Inflammatory macrophage treated with lipopolysaccharide for 4 hours (primary cell): Measurements from ENCODE around the gene MAP4.
"Not testable (repeated sequence)": the region's sequence is repeated elsewhere in the genome, so short reads cannot be mapped to it uniquely, and the experiment has no call there.

Source experiments
- DNase-seq: peaks from one replicate; pipeline ENCODE4 v3.0.0-alpha.2; 2020

The MAP4 gene

DNA sequence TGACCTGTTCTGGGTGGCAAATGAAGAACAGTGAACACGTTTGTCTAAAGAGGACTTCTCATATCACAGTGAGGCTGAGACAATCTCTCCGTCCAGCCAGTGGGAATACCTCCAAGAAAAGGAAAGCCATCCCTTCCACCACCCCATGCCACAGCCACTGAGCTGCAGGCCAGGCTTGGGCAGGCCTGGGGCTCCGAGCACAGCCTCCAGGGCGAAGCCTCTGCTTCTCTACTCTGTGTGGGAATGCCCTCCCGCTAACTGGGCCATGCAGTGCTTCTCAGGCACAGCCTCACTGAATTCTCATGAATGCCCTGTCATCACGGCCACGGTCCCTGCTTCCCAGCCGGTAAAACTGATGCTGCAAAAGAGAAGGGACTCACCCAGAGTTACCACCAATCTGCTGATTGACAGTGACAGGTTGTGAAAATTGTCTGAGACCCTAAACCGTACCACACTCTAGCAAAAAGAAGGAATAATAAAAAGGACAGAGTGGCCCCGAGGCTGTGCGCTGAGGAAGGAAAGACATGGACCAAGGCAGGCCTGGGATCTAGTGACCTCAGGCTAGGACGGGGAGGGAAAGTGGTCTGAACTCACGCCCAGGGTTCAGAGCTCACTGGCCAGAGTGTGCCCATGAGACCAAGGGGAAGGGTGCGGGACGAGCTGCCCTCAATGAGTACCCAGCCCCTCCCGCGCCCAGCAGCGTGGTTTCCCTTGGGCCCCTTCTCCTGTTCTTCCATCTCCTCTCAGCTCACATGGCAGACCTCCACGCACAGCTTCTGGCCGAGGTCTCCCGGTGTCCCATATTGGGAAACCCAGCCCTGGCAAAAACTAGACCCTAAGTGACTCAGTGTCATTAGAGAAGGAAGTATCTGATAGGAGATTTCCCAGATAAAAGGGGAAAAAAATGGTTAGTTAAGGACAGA lies 160.5 kb downstream of the MAP4 start:
- no peak for DNase-seq

DNA sequence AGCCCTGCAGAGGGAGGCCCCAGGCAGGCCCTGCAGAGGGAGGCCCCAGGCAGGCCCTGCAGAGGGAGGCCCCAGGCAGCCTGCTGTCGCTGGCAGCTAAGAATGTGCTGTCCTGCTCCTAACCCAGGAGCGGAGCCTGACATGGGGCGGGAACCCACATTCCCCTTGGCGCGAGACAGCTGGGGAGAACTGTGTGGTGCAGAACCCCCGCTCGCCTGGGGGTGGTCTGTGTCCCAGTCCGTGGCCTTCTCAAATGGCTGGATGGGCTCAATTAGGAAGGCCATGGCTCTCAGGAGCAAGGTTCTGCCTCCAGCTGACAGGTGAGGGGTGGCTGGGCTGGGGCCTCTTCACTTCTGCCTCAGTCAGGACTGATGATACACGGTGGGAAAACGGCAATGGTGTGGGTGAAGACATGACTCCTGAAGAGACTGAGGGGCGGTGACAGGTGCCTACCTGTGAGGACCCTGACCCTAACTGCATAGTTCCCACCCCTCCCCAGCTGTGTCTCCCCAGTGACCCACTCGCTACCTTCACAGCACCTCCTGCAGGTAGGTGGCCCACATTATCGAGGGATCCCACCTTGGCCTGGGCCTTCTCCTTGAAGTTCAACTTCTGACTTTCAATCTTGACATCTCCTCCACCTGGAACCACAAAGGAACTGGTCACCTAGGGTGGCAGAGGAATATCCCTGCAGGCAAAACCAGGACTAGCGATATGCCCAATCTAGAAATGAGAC lies 161.3 kb downstream of the MAP4 start:
- DNase-seq: no peak

DNA sequence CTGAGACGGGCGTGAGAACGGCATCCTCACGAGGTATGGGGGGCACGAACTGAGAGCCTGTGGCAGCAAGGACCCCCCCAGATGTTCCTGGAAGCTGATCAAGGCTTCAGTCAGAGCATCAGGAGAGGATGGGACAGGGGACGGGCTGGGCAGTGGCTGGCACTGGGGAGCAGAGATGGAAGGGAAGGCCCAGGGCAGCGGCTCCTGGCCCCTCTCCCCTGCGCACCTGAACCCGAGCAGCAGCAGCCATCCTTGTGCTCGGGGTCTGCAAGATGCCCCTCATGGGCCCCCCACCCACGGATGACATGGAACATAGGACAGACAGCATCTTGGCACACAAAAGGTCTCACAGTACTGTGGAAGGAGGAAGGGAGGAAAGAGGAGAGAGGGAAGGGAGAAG lies 161.9 kb downstream of the MAP4 start:
- no peak for DNase-seq

DNA sequence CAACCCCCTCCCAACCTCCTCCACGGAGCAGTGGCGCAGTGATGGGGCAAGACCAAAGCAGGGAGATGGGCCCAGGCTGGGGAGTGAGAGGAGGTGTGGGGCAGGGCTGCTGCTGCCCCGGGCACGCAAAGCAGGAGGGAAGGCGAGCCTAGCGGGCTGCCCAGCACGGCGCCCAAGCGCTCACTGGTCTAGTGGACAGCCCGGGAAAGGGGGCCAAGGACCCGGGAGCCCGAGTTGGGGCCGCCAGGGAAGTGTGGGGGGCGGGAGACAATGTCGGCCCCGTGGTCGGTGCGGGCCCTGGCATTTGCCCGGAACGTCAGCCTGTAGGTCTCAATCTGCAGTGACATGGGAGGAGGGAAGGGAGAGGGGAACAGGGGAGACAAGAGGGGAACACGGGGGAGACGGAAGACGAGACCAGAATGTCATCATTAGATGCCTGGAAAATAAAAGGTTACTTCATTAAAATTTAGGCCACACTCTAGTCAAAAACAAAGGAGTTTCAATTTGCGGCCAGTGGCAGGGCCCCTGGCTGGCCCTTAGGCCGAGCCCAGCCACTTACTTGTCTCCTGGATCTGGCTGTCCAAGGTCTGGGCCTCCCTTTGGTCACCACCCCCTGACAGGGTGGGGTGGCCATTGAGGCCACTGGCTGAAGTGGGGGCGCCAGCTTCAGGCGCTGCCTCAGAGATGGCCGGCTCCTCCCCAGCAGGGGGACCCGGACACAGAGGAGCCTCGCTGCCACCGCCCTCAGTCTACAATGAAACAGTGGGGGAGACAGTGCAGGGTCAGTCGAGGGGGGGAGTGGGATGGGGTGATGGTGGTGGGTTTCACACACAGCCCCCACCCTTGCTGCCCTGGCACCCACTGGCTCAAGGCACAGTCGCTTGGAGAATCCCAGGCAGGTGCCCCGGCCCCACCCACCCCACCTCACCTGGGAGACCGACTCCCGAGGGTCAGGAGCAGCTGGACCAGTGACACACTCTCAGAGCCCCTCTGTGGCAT lies 163.3 kb downstream of the MAP4 start:
- no peak for DNase-seq

DNA sequence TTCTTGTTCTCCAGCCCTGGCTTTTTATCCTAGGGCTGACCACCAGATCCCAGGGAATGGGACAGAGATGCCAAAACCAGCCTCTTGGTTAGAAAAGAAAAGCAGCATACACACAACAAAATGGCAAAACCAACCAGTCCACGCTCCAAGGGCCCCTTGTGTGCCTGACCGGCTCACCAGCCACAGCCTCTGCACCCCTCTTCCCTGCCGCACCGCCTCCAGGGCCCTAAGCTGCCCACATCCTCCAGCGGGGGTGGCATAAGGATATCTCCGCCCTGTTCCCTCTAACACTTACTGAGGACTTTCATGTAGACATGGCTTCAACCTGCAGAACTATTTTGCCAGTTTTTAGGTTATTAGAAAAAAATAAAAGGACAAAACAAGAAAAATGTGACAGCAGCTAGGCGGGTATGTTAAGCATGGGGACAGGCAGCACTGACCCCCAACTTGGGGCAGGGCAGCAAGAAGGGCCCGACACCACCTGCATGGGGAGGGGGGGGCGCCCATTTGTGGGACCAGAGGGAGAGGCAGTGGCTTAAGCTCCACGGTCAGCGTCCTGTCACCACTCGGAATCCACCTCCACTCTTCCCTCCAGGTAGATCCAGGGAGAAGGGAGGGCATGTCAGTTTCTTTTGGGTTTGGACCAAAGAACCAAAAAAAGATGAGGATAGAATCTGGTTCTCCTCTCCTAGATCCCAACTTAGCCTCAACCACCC lies 164.2 kb downstream of the MAP4 start:
- DNase-seq: no peak

DNA sequence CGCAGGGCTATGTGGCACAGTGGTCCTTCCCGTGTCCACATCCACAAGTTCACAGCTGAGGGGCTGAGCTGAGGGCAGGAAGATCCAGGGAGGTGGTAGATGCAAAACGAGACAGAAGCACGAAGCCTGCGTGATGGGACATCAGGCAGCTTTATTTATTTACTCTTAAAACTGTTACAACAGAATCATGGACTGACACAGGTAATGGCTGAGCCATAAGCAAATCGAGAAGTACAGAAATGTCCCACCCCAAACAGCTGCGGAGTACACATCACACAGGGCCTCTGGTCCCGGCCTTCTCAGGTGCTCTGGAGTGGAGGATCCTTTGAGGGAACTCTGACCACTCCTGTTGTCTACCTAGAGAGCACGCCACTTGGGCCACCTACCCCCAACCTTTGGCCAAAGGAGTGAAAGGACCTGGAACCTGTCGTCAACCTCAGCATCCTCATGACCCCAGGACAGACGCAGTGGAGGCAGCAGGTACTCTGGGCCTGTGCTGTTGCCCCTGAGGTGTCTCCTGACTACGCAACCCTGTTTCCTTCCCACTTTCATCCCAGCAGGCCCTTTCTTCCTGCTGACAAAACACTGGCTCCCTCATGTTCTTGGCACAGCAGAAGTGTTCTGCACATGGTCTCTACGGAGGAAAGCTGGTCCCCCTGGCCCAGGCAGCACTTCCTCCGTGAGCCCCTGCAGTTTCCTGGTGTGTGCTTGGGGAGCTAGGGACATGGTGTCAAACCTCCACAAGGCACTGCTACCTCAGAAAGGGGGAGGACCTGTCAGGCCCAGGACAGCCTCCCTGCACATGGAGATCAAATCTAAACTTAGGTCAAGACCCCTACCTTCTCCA lies 165.4 kb downstream of the MAP4 start:
- DNase-seq: no peak

DNA sequence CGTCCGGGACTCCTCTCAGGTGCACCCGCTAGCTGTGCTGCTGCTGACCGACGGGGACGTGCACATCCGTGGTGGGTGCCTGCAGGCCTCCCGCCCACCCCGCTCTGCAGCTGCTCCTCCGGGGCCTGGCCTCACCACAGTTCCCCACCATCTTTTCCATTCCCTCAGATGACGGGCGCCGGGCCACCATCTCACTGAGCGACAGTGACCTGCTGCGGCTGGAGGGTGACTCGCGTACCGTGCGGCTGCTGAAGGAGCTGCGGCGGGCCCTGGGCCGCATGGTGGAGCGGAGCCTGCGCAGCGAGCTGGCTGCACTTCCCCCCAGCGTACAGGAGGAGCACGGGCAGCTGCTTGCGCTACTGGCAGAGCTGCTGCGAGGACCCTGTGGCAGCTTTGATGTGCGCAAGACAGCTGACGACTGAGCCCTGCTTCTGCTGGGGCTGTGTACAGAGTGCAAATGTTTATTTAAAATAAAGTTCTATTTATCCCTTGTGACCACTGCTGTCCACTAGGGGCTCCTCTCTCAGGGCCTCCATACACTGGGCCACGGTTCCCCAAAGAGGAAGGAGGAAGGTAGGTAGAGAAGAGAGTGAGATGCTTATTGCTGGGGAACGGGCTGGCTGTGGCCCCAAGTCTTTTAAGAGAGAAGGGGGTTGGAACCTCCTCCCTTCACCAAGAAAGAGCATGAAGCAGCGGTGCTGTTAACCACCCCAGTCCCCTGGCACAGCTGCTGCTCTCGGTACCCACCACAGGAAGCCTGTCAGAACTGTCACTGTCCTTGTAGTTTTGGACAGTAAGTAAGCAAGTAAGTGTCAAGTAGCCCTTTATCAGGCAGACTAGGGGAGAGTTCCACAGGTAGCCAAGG lies 166.3 kb downstream of the MAP4 start:
- peak; percentile 12 for DNase-seq

DNA sequence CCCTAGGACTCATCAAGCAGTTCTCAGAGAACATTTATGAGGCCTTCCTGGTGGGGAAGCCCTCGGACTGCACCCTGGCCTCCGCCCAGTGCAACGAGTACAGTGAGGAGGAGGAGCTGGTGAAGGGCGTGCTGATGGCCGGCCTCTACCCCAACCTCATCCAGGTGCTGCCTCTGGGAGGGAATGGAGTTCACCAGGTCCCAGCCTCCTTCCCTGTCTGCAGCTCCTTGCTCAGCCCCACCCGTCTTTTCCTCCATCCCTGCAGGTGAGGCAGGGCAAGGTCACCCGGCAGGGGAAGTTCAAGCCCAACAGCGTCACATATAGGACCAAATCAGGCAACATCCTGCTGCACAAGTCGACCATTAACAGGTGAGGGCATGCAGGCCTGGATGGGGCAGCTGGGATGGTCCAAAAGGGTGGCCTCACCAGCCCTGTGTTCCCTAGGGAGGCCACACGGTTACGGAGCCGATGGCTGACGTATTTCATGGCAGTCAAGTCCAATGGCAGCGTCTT lies 167.0 kb downstream of the MAP4 start:
- no peak for DNase-seq

DNA sequence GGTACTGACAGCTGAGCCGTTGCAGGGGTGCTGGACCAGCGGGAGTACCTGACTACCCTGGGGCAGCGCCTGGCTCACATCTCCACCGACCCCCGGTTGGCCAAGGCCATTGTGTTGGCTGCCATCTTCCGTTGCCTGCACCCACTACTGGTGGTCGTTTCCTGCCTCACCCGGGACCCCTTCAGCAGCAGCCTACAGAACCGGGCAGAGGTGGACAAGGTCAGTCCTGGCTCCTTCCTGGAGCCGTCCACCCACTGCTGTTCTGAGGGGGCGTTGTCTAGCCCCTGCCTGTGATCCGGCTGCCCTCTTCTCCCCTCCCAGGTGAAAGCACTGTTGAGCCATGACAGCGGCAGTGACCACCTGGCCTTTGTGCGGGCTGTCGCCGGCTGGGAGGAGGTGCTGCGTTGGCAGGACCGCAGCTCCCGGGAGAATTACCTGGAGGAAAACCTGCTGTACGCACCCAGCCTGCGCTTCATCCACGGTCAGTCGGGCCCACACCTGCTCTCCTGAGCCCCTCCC lies 167.6 kb downstream of the MAP4 start:
- DNase-seq: no peak

DNA sequence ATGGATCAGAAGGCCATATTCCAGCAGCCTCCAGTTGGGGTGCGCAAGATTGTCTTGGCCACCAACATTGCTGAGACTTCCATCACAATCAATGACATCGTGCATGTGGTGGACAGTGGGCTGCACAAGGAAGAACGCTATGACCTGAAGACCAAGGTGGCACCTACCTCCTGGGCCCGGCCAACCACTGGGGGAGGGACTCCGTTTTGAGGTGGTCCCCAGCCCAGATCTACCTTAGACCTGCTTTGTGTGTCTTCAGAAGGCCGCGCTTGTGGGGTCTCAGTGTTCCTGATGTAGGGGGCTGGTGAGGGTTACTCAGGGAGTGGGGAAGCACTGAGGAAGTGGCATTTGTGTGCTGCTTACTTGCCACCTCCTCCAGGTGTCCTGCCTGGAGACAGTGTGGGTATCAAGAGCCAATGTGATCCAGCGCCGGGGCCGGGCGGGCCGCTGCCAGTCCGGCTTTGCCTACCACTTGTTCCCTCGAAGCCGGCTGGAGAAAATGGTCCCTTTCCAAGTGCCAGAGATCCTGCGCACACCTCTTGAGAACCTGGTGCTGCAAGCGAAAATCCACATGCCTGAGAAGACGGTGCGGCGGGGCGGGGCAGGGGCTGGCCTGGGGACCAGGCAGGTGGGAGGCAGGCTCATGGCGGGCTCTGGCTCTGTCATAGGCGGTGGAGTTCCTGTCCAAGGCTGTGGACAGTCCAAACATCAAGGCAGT lies 168.3 kb downstream of the MAP4 start:
- DNase-seq: no peak

DNA sequence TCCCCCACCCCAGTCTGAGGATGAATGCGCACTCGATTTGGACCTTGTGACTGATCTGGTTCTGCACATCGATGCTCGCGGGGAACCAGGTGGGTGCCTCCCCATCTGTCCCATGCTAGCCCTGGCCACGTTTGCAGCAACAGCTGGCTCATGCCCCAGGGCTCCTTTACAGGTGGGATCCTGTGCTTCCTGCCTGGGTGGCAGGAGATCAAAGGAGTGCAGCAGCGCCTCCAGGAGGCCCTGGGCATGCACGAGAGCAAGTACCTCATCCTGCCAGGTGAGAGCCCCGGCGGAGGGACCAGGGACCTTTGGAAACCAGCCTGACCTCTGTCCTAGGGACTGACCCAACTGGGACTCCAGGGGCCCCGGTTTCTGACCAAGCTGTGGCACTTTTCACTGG lies 169.0 kb downstream of the MAP4 start:
- DNase-seq: no peak

DNA sequence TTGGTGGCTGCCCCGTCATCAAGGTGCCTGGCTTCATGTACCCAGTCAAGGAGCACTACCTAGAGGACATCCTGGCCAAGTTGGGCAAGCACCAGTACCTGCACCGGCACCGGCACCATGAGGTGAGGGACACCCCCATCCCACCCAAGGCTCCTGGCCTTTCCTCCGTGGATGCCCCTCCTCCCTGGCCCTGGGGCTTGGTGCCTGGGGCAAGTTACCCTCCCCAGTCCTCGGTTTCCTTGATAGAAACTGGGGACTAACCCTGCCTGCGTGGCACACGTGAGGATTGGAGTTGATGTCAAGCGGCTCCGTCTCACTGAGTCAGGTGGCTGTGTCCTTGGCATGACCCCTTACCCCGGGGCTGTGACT lies 169.4 kb downstream of the MAP4 start:
- no peak for DNase-seq

DNA sequence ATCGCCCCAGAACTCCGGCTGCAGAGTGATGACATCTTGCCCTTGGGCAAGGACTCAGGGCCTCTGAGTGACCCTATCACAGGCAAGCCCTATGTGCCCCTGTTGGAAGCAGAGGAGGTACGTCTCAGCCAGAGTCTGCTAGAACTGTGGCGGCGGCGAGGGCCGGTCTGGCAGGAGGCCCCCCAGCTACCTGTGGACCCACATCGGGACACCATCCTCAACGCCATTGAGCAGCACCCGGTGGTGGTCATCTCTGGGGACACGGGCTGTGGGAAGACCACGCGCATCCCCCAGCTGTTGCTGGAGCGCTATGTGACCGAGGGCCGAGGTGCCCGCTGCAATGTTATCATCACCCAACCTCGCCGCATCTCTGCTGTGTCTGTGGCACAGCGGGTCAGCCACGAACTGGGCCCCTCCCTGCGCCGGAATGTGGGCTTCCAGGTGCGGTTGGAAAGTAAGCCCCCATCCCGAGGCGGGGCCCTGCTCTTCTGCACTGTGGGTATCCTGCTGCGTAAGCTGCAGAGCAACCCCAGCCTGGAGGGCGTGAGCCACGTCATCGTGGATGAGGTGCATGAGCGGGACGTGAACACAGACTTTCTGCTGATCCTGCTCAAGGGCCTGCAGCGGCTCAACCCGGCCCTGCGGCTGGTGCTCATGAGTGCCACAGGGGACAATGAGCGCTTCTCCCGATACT lies 169.9 kb downstream of the MAP4 start:
- no peak for DNase-seq

DNA sequence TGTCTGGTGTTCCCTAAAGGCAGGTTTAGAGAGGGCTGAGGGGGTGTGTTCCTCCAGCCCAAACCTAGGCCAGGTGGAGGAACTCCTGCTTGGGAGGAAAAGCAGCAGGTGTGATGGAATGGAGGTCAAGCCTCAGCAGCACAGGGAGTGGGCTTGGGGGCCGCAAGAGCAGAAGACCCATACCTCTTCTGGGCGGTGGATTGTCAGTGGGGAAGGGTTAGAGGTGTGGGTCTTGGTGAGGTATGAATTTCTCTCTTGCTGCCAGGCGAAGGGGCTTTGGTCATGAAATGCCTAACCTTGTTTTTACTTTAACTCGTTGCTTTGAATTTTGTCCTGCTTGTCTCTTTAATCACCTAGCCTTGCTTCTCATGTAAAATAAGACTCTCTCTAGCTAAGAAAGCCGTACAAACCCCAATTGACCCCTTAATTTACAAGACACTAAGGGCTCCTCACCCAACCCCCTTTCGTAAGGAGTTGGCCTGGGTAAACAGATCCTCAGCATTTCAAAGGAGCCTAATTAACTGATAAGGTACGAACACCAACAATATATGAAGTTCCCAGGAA lies 174.3 kb downstream of the MAP4 start:
- DNase-seq: no peak

DNA sequence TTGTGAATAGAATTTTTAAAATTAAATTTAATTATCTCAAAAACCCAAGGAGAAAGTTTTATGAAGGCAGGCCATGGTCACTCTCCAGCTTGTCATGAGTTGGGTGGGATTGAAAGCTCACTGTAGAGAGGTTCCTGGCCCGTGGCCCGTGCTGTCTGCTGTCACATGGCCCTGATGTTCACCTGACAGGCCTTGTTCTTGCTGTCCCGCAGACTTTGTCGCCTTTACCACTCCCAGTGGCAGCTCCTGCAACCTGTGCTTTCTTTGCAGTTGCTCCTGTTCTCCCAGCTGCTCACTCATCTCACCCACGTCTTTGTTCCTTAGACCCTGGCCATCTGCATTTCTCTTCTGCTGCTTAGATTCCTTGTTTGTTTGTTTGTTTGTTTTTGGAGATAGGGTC lies 177.7 kb downstream of the MAP4 start:
- DNase-seq: no peak

DNA sequence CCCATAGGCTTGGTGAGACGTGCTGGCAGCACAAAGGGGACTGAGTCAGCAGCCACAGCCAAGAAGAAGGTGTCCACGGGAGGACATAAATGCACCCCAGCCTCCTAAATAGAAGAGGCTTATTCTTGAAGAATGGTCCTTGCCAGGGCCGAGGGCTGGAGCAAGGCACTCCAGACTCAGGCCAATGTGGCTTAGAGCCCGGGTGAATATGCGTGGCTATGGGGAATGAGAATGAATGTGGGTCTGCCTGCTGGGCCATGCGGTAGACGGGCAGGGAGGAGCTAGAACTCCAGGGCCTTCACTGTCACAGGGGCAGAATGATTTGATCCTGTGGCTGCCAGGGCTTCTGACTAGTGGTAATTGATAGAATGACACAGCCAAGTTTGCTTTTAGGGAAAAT lies 179.2 kb downstream of the MAP4 start:
- no peak for DNase-seq

DNA sequence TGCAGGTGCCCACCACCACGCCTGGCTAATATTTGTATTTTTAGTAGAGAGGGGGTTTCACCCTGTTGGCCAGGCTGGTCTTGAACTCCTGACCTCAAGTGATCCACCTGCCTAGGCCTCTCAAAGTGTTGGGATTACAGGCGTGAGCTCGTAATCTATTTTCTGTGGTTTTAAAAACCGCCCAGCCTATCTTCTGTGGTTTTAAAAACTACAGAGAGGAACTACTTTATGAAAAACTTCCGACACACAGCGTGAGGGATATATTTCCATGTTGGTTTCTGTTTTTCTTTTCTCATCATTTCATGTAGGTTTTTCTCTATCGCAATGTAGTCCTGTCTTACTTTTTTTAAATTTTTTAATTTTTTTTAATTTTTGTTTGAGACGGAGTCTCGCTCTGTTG lies 186.7 kb downstream of the MAP4 start:
- DNase-seq: not testable (repeated sequence)

DNA sequence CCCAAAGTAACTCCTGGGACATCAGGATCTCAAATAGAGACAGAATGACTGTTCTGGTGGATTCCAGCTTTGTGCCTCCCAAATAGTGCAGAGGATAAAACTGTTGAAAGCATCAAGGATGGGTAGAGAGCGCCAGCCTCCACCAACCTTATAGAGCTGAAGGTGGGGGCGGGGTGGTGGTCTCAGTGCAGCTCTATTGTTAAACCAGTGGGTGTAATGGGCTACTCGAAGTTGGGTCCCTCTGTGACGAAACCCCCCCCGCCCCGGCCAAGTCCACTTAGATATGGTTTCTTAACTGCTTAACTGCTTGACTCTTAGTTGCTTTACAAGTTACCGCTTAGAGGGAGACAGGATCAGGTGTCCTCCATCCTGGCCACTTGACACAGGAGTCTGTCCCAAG lies 190.6 kb downstream of the MAP4 start:
- DNase-seq: no peak
